A673 (cell line): ENCODE measurements around the gene ADAM12. TPM values are rescaled to one million over a fixed set of nuclear protein-coding genes. Genes with fewer than 3 reads are reported as not detected.

Experiments used
- BruUV-seq: library from RNA; stranded (reverse); fragments of 400-500 nt; replicated peaks from 2 replicates; lab custom pipeline; 2021; lab: Mats Ljungman, UMichigan
- CTCF ChIA-PET: fragments of 300-600 bp; sonication (Branson Sonifier 250); formaldehyde crosslinking; loops from one replicate; lab custom pipeline; 2022; ENCODE audit warnings: antibody characterized with exemption; lab: Charles Lee
- POLR2A ChIA-PET: fragments of 300-600 bp; sonication (Branson Sonifier 250); formaldehyde crosslinking; loops from one replicate; lab custom pipeline; 2022; ENCODE audit warnings: antibody characterized with exemption; ENCODE audit not compliant: low non-redundant PET; lab: Charles Lee
- DNase-seq: peaks from one replicate; pipeline ENCODE4 v3.0.0-alpha.2; 2015; ENCODE audit warnings: low spot score
- H3K27ac ChIP-seq: fragments of 200-600 bp; sonication (generic); 2 replicates; pipeline ENCODE4 v1.5.1; 2016; ENCODE audit warnings: mixed run types, low read depth, mild to moderate bottlenecking, mixed read lengths, antibody characterized with exemption, low read length; ENCODE audit not compliant: poor library complexity, severe bottlenecking
- H3K27me3 ChIP-seq: fragments of 200-600 bp; sonication (generic); replicated peaks from 2 replicates; pipeline ENCODE4 v1.6.1; 2017; ENCODE audit warnings: mixed run types, low read depth, mild to moderate bottlenecking, mixed read lengths, antibody characterized with exemption, low read length; ENCODE audit not compliant: insufficient read depth, poor library complexity
- H3K36me3 ChIP-seq: fragments of 200-600 bp; sonication (generic); 2 replicates; pipeline ENCODE4 v1.6.1; 2016; ENCODE audit warnings: mixed run types, mild to moderate bottlenecking, mixed read lengths, antibody characterized with exemption, low read length; ENCODE audit not compliant: insufficient read depth, poor library complexity, severe bottlenecking
- H3K4me1 ChIP-seq: fragments of 200-600 bp; sonication (generic); 2 replicates; pipeline ENCODE4 v1.6.1; 2017; ENCODE audit warnings: mixed run types, mild to moderate bottlenecking, mixed read lengths, antibody characterized with exemption, low read length; ENCODE audit not compliant: insufficient read depth, poor library complexity, severe bottlenecking
- H3K4me3 ChIP-seq: fragments of 200-600 bp; sonication (generic); 2 replicates; pipeline ENCODE4 v1.5.1; 2016; ENCODE audit warnings: low read depth, mixed run types, mild to moderate bottlenecking, mixed read lengths, low read length; ENCODE audit not compliant: poor library complexity, severe bottlenecking
- H3K9me3 ChIP-seq: fragments of 200-600 bp; sonication (generic); 2 replicates; pipeline ENCODE4 v1.6.1; 2016; ENCODE audit warnings: mixed run types, low read depth, mild to moderate bottlenecking, mixed read lengths, antibody characterized with exemption, low read length; ENCODE audit not compliant: poor library complexity, severe bottlenecking
- CTCF ChIP-seq: fragments of 300-800, 200-600 bp; sonication (generic); conservative IDR thresholded peaks from 2 replicates; pipeline ENCODE4 v1.5.1; 2017; ENCODE audit warnings: low read depth, mild to moderate bottlenecking, antibody characterized with exemption, low read length, moderate library complexity, mixed read lengths
- EZH2 ChIP-seq: fragments of 200-600 bp; sonication (generic); IDR thresholded peaks from 2 replicates; pipeline ENCODE4 v1.6.1; 2017; ENCODE audit warnings: borderline replicate concordance, low read depth, mild to moderate bottlenecking, mixed read lengths, antibody characterized with exemption, low read length; ENCODE audit not compliant: poor library complexity, severe bottlenecking
- intact Hi-C: fragments of 100-400 bp; cut with micrococcal nuclease; formaldehyde crosslinking; loops from one replicate; pipeline ENCODE4 v1.10.0; 2022; ENCODE audit not compliant: unreplicated experiment
- total RNA-seq: library from RNA; stranded (reverse); gene quantifications from 2 replicates; pipeline ENCODE4 v1.2.3, GENCODE V29; 2021

ADAM12 gene
- total RNA-seq, 1 experiment from 2014 or later = 0.17 TPM

- intact Hi-C loops = no loop called here
- no peaks in the 10 kb centered on the region for H3K27me3 ChIP-seq
- TF ChIP-seq CTCF (no peak), EZH2 (no peak)
- BruUV-seq = no TSS peak
- ChIA-PET CTCF (no interaction called here), POLR2A (no interaction called here)
- H3K9me3 ChIP-seq = no peaks in the 10 kb centered on the region
- no peaks in the 10 kb centered on the region for H3K36me3 ChIP-seq
- no peak overlapping the region for H3K27ac ChIP-seq
- no peaks in the 10 kb centered on the region for H3K4me1 ChIP-seq
- DNase-seq = no peak
- H3K4me3 ChIP-seq = no peak overlapping the region
Observed at GRCh38 chr10:126240483-126240882, 147.8 kb downstream of the ADAM12 start.

DNA sequence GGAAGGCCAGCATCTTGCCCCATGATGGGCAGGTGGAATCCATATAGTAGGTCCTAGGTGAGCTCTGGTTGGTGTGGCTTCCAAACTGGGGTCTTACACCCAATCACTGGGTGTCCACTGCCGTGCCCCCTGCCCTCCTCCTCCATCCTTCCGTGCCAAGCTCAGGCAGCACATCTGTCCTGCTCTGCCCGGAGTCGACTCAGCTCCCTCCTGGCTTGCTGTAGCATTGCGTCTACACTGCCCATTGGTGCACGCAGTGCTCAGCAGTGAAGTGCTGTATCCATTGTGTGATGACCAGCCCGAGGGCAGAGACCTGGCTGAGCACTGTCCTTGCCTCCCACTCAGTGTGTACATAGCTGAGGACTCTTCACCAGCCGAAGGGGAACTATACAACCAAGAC lies 148.4 kb downstream of the ADAM12 start:
- Histone ChIP-seq H3K9me3 (no peaks in the 10 kb centered on the region), H3K27ac (no peak overlapping the region), H3K27me3 (no peaks in the 10 kb centered on the region), H3K4me1 (no peaks in the 10 kb centered on the region), H3K4me3 (no peak overlapping the region), H3K36me3 (no peaks in the 10 kb centered on the region)
- intact Hi-C loops = no loop called here
- TF ChIP-seq CTCF = no peak
- no peak for TF ChIP-seq EZH2
- no TSS peak for BruUV-seq
- no peak for DNase-seq
- ChIA-PET POLR2A (no interaction called here), CTCF (no interaction called here)

DNA sequence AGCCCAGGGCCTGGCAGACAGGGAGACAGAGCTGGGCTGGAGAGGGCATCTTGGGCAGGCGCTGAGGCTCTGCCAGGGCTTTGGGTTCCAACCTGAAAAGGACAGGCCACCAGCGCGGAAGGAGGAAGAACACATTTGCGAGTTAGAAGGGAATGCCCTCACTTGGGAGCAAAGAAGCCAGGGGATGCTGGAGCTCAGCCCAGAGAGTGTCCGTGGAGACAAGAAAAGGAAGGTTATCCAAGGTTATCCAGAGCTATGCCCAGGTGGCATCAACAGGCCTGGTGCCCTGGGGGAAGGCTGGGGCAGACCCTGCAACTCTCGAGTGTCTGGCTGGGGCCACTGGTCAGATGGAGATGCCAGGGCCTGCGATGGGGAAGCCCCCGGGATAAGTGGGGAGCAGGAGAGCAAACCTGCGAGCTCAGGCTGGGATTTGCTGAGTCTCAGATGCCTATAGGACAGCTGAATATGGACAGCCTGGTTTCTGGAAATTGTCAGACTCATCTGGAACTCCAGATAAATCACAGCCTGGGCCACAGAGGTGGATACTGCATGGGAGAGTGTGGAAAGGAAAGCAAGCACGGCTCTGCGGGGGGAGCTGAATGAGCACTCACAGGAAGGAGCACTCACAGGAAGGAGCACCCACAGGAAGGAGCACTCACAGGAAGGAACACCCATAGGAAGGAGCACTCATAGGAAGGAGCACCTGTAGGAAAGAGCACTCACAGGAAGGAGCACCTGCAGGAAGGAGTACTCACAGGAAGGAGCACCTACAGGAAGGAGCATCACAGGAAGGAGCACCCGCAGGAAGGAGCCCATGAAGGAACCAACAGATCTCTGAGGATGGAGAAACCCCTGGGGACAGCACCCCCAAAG lies 152.1 kb downstream of the ADAM12 start:
- Histone ChIP-seq H3K4me1 (no peaks in the 10 kb centered on the region), H3K4me3 (no peak overlapping the region), H3K36me3 (no peaks in the 10 kb centered on the region), H3K27ac (no peak overlapping the region), H3K27me3 (no peaks in the 10 kb centered on the region), H3K9me3 (no peaks in the 10 kb centered on the region)
- BruUV-seq = no TSS peak
- TF ChIP-seq EZH2 (no peak), CTCF (no peak)
- CTCF ChIA-PET = no interaction called here
- POLR2A ChIA-PET = no interaction called here
- intact Hi-C loops = no loop called here
- DNase-seq = no peak
